ENCODE measurements around the gene CYSLTR2. TPM values are rescaled to one million over a fixed set of nuclear protein-coding genes. Genes with fewer than 3 reads are reported as not detected.

The CYSLTR2 gene
- total and polyA plus RNA-seq, 5 donors from 2014 or later = 0.20 to 4.5 (median 0.61) TPM

DNA sequence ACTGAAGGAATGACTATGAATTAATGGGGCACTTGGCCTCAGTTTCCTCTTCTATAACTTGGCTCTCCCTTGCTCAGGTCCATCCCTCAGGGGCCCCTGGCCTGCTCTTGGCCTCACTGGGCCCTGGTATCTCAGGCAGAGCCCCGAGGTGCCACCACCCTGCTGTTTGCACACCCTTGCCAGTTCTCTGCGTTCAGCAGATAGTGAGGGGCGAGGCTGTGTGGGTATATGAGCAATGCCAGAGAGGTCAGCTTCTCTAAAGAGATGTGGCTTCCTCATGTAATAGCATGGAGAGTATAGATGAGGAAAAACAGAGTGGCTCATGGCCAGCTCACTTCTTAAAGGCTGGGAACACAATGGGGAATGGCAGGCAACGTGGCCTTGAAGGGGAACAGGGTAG is 76.1 kb downstream of the CYSLTR2 start:
- Histone ChIP-seq H3K9me3 (ENCODE audit: control insufficient read depth in 2 of 2, low read length in 2 of 2) (no peaks in the 10 kb centered on the region), H3K4me3 (ENCODE audit: low read depth, low read length) (no peak overlapping the region), H3K4me1 (ENCODE audit: control insufficient read depth, insufficient read depth, low read length, poor library complexity, severe bottlenecking) (peaks cover 7% of the 10 kb centered on the region), H3K36me3 (ENCODE audit: control insufficient read depth, insufficient read depth, low read length) (no peaks in the 10 kb centered on the region), H3K27me3 (ENCODE audit: control insufficient read depth, insufficient read depth, low read length) (no peaks in the 10 kb centered on the region), H3K27ac (ENCODE audit: insufficient read depth, low read length, poor library complexity, severe bottlenecking) (no peak overlapping the region)
- H3K27me3 Mint-ChIP-seq = no peaks in the 10 kb centered on the region
- H3K9me3 Mint-ChIP-seq = peaks cover 0 to 4% (median 0%) of the 10 kb centered on the region in 7 donors
- peak overlapping the region in 1 of 3 donors; percentile 5 for H3K27ac Mint-ChIP-seq
- DNase-seq (no peak), ATAC-seq (ENCODE audit: low read depth in 2 of 2) (no peak)
- H3K4me3 Mint-ChIP-seq = no peak overlapping the region
- no peaks in the 10 kb centered on the region for H3K36me3 Mint-ChIP-seq
- peaks cover 5 to 12% (median 7%) of the 10 kb centered on the region in 4 donors for H3K4me1 Mint-ChIP-seq

DNA sequence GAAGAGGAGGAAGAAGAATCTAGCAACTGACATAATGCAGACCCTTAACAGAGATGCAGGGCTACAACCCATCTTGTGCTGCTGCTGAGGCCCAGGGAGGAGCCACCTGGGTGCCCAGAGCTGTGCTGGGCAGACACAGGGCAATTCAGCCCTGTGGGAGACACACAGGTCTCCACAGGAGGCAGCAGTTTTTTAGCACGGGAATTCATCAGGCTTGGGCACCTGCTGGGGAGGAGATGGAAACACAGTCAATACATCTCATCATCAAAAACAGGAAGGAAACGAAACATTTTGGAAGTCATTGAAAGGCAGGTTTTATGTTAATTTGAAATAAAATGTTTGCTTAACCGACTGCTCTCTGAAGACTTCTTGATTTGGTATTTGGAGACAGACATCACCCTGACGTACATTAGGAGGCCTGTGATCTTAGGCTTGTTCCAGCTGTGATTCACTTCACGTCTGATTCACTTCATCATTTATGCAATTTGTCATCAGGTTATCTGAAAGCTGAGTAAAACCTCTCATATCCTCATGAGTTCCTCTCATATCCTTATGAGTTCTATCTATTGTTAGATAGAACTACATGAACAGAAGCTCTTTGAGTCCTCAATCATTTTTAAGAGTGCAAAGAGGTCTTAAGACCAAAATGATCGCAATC is 77.4 kb downstream of the CYSLTR2 start:
- H3K36me3 Mint-ChIP-seq = no peaks in the 10 kb centered on the region
- H3K27ac Mint-ChIP-seq = peak overlapping the region in 1 of 3 donors; percentile 52

DNA sequence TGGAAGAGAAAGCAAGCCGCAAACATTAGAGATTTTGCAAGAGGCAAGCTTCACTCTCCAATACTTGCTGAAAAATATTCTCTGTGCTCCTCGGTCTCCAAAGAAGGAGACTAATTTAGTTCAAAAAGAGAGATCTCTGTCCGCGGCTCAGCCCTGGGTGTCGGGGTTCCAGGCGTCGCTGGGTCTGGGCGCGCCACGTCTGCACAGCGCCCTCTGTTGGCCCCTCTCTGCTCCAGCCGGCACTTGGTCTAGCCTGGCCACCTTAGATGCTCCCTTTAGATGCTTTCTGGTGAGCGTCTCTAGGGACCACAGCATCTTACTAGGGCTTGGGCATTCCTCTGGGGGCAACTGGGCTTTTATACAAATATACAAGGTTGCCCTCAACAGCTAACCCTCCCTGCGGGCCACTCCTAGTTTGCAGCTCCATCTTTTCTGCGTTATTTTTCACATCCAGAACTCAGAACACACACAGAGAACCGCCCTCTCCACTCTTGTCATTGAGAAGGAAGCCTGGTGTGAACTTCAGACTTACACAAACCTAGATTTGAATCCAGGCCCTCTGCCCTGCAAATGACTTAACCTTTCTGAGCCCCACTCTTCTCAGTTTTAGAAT is 78.3 kb downstream of the CYSLTR2 start:
- Mint-ChIP-seq H3K27ac (peak overlapping the region in 1 of 3 donors; percentile 70), H3K9me3 (no peaks in the 10 kb centered on the region), H3K4me1 (peaks cover 5 to 12% (median 7%) of the 10 kb centered on the region in 4 donors), H3K27me3 (no peaks in the 10 kb centered on the region), H3K36me3 (no peaks in the 10 kb centered on the region), H3K4me3 (peak overlapping the region in 3 of 4 donors; percentile 17 to 84 (median 82))
- peak; percentile 22 to 68 (median 39) for DNase-seq
- ATAC-seq (ENCODE audit: low read depth in 2 of 2) = peak; percentile 78 to 81
- Histone ChIP-seq H3K27ac (ENCODE audit: insufficient read depth, low read length, poor library complexity, severe bottlenecking) (no peak overlapping the region), H3K9me3 (ENCODE audit: control insufficient read depth in 2 of 2, low read length in 2 of 2) (no peaks in the 10 kb centered on the region), H3K36me3 (ENCODE audit: control insufficient read depth, insufficient read depth, low read length) (no peaks in the 10 kb centered on the region), H3K27me3 (ENCODE audit: control insufficient read depth, insufficient read depth, low read length) (no peaks in the 10 kb centered on the region), H3K4me1 (ENCODE audit: control insufficient read depth, insufficient read depth, low read length, poor library complexity, severe bottlenecking) (peaks cover 7% of the 10 kb centered on the region), H3K4me3 (ENCODE audit: low read depth, low read length) (peak overlapping the region; percentile 70)

More for the DNA sequence above, 77.4 kb downstream of the CYSLTR2 start:
- peak in 1 of 3 donors; percentile 17 for DNase-seq
- Histone ChIP-seq H3K27me3 (ENCODE audit: control insufficient read depth, insufficient read depth, low read length) (no peaks in the 10 kb centered on the region), H3K4me1 (ENCODE audit: control insufficient read depth, insufficient read depth, low read length, poor library complexity, severe bottlenecking) (peaks cover 7% of the 10 kb centered on the region), H3K36me3 (ENCODE audit: control insufficient read depth, insufficient read depth, low read length) (no peaks in the 10 kb centered on the region), H3K27ac (ENCODE audit: insufficient read depth, low read length, poor library complexity, severe bottlenecking) (no peak overlapping the region), H3K4me3 (ENCODE audit: low read depth, low read length) (peak overlapping the region; percentile 70), H3K9me3 (ENCODE audit: control insufficient read depth in 2 of 2, low read length in 2 of 2) (no peaks in the 10 kb centered on the region)
- ATAC-seq (ENCODE audit: low read depth in 2 of 2) = peak in 1 of 2 donors; percentile 28
- no peaks in the 10 kb centered on the region for H3K9me3 Mint-ChIP-seq
- H3K4me1 Mint-ChIP-seq = peaks cover 5 to 12% (median 7%) of the 10 kb centered on the region in 4 donors
- no peaks in the 10 kb centered on the region for H3K27me3 Mint-ChIP-seq
- peak overlapping the region in 1 of 4 donors; percentile 18 for H3K4me3 Mint-ChIP-seq

DNA sequence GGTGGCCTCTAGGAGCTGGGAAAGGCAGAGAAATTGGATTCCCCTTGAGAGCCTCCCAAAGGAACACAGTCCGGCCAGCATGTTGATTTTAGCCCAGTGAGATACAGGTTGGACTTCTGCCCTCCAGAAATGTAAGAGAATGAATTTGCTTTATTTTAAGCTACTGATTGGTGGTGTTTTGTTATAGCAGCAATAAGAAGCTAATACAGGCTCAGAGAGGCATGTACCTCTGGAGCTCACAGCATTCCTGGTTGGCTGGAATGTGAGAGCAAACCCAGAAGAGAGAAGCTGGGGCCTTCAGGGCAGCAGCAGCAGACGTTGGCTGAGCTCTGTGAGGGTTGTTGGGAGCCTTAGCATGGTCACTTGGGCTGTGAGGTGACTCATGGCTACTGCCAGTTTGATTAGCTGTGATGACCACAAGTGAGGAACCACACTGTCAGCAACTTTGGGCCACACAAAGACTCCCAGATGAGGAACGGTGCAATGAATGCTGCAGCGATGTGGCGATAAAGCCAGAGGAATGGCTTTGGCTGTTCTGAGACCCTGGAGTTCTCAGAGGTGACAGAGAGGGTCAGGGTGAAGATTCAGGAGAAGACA is 80.1 kb downstream of the CYSLTR2 start:
- H3K27me3 Mint-ChIP-seq = no peaks in the 10 kb centered on the region
- DNase-seq (no peak), ATAC-seq (ENCODE audit: low read depth in 2 of 2) (no peak)
- H3K4me1 Mint-ChIP-seq = peaks cover 5 to 12% (median 7%) of the 10 kb centered on the region in 4 donors
- Histone ChIP-seq H3K27ac (ENCODE audit: insufficient read depth, low read length, poor library complexity, severe bottlenecking) (no peak overlapping the region), H3K4me3 (ENCODE audit: low read depth, low read length) (no peak overlapping the region), H3K27me3 (ENCODE audit: control insufficient read depth, insufficient read depth, low read length) (no peaks in the 10 kb centered on the region), H3K4me1 (ENCODE audit: control insufficient read depth, insufficient read depth, low read length, poor library complexity, severe bottlenecking) (peaks cover 7% of the 10 kb centered on the region), H3K9me3 (ENCODE audit: control insufficient read depth in 2 of 2, low read length in 2 of 2) (no peaks in the 10 kb centered on the region), H3K36me3 (ENCODE audit: control insufficient read depth, insufficient read depth, low read length) (no peaks in the 10 kb centered on the region)
- H3K36me3 Mint-ChIP-seq = no peaks in the 10 kb centered on the region
- H3K27ac Mint-ChIP-seq = no peak overlapping the region
- no peak overlapping the region for H3K4me3 Mint-ChIP-seq
- H3K9me3 Mint-ChIP-seq = no peaks in the 10 kb centered on the region

DNA sequence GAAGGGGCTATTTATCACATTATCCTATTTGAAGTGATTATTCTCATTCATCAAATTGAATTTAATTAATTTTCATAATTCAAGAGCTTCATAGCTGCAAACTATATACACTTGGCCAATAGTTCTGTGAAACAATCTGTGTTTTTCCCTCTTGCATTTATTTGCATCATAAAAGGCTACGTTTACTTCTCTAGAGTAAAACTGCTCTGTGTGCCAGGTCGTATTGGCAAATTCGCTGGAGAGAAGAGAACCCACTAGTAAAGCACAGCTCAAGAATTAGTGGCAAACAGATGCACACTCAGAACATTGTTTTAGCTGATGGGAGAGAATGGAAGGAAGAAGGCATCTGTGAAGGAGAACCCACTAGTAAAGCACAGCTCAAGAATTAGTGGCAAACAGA is 81.8 kb downstream of the CYSLTR2 start:
- Histone ChIP-seq H3K27me3 (ENCODE audit: control insufficient read depth, insufficient read depth, low read length) (no peaks in the 10 kb centered on the region), H3K9me3 (ENCODE audit: control insufficient read depth in 2 of 2, low read length in 2 of 2) (no peaks in the 10 kb centered on the region), H3K4me3 (ENCODE audit: low read depth, low read length) (no peak overlapping the region), H3K4me1 (ENCODE audit: control insufficient read depth, insufficient read depth, low read length, poor library complexity, severe bottlenecking) (peaks cover 7% of the 10 kb centered on the region), H3K27ac (ENCODE audit: insufficient read depth, low read length, poor library complexity, severe bottlenecking) (no peak overlapping the region), H3K36me3 (ENCODE audit: control insufficient read depth, insufficient read depth, low read length) (no peaks in the 10 kb centered on the region)
- ATAC-seq (ENCODE audit: low read depth in 2 of 2) (no peak), DNase-seq (no peak)
- no peak overlapping the region for H3K4me3 Mint-ChIP-seq
- H3K27me3 Mint-ChIP-seq = peaks cover 7% of the 10 kb centered on the region
- no peaks in the 10 kb centered on the region for H3K9me3 Mint-ChIP-seq
- H3K27ac Mint-ChIP-seq = no peak overlapping the region
- H3K4me1 Mint-ChIP-seq = peaks cover 0 to 12% (median 7%) of the 10 kb centered on the region in 4 donors
- H3K36me3 Mint-ChIP-seq = no peaks in the 10 kb centered on the region

DNA sequence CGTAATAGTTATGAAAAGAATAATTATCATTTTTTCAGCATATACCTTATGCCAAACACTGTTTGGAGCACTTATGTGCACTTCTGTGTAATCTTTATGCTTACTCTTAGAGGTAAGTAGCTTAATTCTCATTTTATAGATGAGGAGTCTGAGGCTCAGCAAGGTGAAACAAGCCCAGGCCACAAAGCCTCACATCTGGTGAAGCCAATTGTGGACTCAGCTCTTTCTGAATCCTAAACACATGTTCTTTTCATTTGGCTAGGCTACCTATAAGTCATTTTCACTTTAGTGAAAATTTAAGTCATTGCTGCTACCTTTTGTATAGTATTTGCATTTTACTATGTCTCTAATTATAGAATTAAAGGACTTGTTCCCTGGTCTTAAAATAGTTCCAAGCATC is 84.0 kb downstream of the CYSLTR2 start:
- Mint-ChIP-seq H3K9me3 (no peaks in the 10 kb centered on the region), H3K36me3 (no peaks in the 10 kb centered on the region), H3K4me1 (no peaks in the 10 kb centered on the region), H3K4me3 (no peak overlapping the region), H3K27ac (no peak overlapping the region), H3K27me3 (peaks cover 7% of the 10 kb centered on the region)
- ATAC-seq (ENCODE audit: low read depth in 2 of 2) = no peak
- H3K9me3 ChIP-seq (ENCODE audit: control insufficient read depth in 2 of 2, low read length in 2 of 2) = no peaks in the 10 kb centered on the region
- no peaks in the 10 kb centered on the region for H3K27me3 ChIP-seq (ENCODE audit: control insufficient read depth, insufficient read depth, low read length)
- no peak overlapping the region for H3K27ac ChIP-seq (ENCODE audit: insufficient read depth, low read length, poor library complexity, severe bottlenecking)
- no peak for DNase-seq
- H3K4me3 ChIP-seq (ENCODE audit: low read depth, low read length) = no peak overlapping the region
- H3K4me1 ChIP-seq (ENCODE audit: control insufficient read depth, insufficient read depth, low read length, poor library complexity, severe bottlenecking) = no peaks in the 10 kb centered on the region
- no peaks in the 10 kb centered on the region for H3K36me3 ChIP-seq (ENCODE audit: control insufficient read depth, insufficient read depth, low read length)

DNA sequence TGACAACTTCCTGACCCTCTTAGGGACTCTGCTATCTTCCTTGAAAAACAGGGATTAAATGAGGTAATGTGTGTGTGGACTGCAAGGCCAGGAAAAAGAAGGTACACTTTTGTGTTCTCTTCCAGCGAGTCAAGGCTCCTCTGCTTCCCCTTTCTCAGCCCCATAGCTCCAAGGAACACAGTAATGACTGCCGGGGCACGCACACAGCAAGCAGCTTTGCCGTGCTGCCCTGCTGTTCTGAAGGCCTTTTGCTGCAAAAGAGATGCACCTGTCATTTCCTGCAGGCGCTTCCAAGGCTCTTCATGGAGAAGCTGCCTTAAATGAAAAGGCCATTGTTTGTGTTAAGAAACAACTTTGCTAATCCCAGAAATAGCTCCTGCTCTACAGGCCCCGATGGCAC is 84.6 kb downstream of the CYSLTR2 start:
- ATAC-seq (ENCODE audit: low read depth in 2 of 2) (no peak), DNase-seq (no peak)
- Histone ChIP-seq H3K4me1 (ENCODE audit: control insufficient read depth, insufficient read depth, low read length, poor library complexity, severe bottlenecking) (no peaks in the 10 kb centered on the region), H3K4me3 (ENCODE audit: low read depth, low read length) (no peak overlapping the region), H3K27ac (ENCODE audit: insufficient read depth, low read length, poor library complexity, severe bottlenecking) (no peak overlapping the region), H3K36me3 (ENCODE audit: control insufficient read depth, insufficient read depth, low read length) (no peaks in the 10 kb centered on the region), H3K27me3 (ENCODE audit: control insufficient read depth, insufficient read depth, low read length) (no peaks in the 10 kb centered on the region), H3K9me3 (ENCODE audit: control insufficient read depth in 2 of 2, low read length in 2 of 2) (no peaks in the 10 kb centered on the region)
- no peak overlapping the region for H3K4me3 Mint-ChIP-seq
- no peaks in the 10 kb centered on the region for H3K9me3 Mint-ChIP-seq
- H3K4me1 Mint-ChIP-seq = no peaks in the 10 kb centered on the region
- H3K27me3 Mint-ChIP-seq = peaks cover 7% of the 10 kb centered on the region
- H3K36me3 Mint-ChIP-seq = no peaks in the 10 kb centered on the region
- H3K27ac Mint-ChIP-seq = no peak overlapping the region

Data from CD4-positive, CD25-positive, alpha-beta regulatory T cell (primary cell).